WTC11 (cell line): ENCODE measurements around the gene MOB3C. TPM values are rescaled to one million over a fixed set of nuclear protein-coding genes. Genes with fewer than 3 reads are reported as not detected.

ENCODE experiments used
- ATAC-seq: fragments of 200-7000 bp; cut with Tn5 transposase; 2 replicates; pipeline ENCODE4 v1.10.0; 2021; ENCODE audit warnings: mild to moderate bottlenecking, moderate library complexity
- CTCF ChIA-PET: fragments of 300-600 bp; sonication (Branson Sonifier 250); formaldehyde crosslinking; loops from one replicate; lab custom pipeline; 2021; ENCODE audit warnings: antibody characterized with exemption; lab: Charles Lee
- POLR2A ChIA-PET: fragments of 350-600 bp; sonication (Branson Sonifier 250); formaldehyde crosslinking; loops from one replicate; lab custom pipeline; 2021; ENCODE audit warnings: antibody characterized with exemption; lab: Charles Lee
- DNase-seq: peaks from one replicate; pipeline ENCODE4 v3.0.0; 2021; ENCODE audit warnings: low spot score
- H3K27ac Mint-ChIP-seq: 2 replicates; pipeline ENCODE4 v1.8.0; 2021; ENCODE audit warnings: mixed read lengths
- H3K27me3 Mint-ChIP-seq: 2 replicates; pipeline ENCODE4 v1.8.0; 2021; ENCODE audit warnings: low read depth, mild to moderate bottlenecking, moderate library complexity, mixed read lengths
- H3K36me3 Mint-ChIP-seq: 2 replicates; pipeline ENCODE4 v1.8.0; 2021; ENCODE audit warnings: mixed read lengths
- H3K4me1 Mint-ChIP-seq: 2 replicates; pipeline ENCODE4 v1.8.0; 2022; ENCODE audit warnings: mixed read lengths
- H3K4me3 Mint-ChIP-seq: 2 replicates; pipeline ENCODE4 v1.8.0; 2021; ENCODE audit warnings: mild to moderate bottlenecking, moderate library complexity, mixed read lengths
- H3K9me3 Mint-ChIP-seq: 2 replicates; pipeline ENCODE4 v1.8.0; 2021; ENCODE audit warnings: mixed read lengths
- AFF4 ChIP-seq: sonication (generic); formaldehyde crosslinking; IDR thresholded peaks from 2 replicates; pipeline ENCODE4 v1.8.1; 2023; ENCODE audit warnings: mild to moderate bottlenecking, missing genetic modification reagents, borderline replicate concordance
- HMGXB4 ChIP-seq: sonication (generic); formaldehyde crosslinking; IDR thresholded peaks from 2 replicates; pipeline ENCODE4 v1.8.1; 2023; ENCODE audit warnings: mild to moderate bottlenecking, moderate library complexity, missing genetic modification reagents
- JUN ChIP-seq: sonication (generic); formaldehyde crosslinking; IDR thresholded peaks from 2 replicates; pipeline ENCODE4 v1.8.0; 2023; ENCODE audit warnings: mild to moderate bottlenecking, missing genetic modification reagents
- ZNF532 ChIP-seq: fragments of 250-450 bp; sonication (Bioruptor Pico); IDR thresholded peaks from 2 replicates; pipeline ENCODE4 v1.9.0; 2021; ENCODE audit warnings: mild to moderate bottlenecking, borderline replicate concordance
- total RNA-seq: library from RNA; stranded (reverse); gene quantifications from 3 replicates; pipeline ENCODE4 v1.2.3, GENCODE V29; 2021
- TF ChIP-seq, protein P1 (sequence below): fragments of 200-600 bp; IDR thresholded peaks from 2 replicates; pipeline ENCODE4 v1.8.0; 2022; ENCODE audit warnings: antibody characterized with exemption
- TF ChIP-seq, protein P2 (sequence below): sonication (generic); formaldehyde crosslinking; IDR thresholded peaks from 2 replicates; pipeline ENCODE4 v1.8.0; 2022; ENCODE audit warnings: mild to moderate bottlenecking, missing genetic modification reagents

MOB3C gene
- total RNA-seq, 1 experiment from 2014 or later, result 3.1 TPM

DNA sequence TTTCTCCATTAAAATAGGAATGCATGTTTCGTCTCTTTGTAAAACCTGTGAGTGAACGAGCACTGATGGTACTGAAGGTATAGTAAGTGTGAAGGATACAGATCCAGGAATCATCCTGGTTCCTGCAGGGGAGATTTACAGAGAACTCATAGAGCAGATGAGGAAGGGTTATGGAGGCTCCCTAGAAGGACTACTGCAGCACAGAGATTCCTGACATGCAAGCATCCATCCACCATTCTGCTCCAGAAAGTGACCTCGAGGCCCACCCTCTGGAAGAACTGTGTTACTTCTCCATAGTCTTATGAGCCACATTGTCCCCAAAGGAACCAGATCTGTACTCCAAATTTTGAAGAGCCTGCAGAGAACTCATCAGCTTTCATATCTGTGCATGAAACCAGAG, 27.1 kb downstream of the MOB3C start:
- no peaks in the 10 kb centered on the region for H3K4me1 Mint-ChIP-seq
- CTCF ChIA-PET, result no interaction called here
- peaks cover 26% of the 10 kb centered on the region for H3K36me3 Mint-ChIP-seq
- no peaks in the 10 kb centered on the region for H3K9me3 Mint-ChIP-seq
- TF ChIP-seq, protein P1, sequence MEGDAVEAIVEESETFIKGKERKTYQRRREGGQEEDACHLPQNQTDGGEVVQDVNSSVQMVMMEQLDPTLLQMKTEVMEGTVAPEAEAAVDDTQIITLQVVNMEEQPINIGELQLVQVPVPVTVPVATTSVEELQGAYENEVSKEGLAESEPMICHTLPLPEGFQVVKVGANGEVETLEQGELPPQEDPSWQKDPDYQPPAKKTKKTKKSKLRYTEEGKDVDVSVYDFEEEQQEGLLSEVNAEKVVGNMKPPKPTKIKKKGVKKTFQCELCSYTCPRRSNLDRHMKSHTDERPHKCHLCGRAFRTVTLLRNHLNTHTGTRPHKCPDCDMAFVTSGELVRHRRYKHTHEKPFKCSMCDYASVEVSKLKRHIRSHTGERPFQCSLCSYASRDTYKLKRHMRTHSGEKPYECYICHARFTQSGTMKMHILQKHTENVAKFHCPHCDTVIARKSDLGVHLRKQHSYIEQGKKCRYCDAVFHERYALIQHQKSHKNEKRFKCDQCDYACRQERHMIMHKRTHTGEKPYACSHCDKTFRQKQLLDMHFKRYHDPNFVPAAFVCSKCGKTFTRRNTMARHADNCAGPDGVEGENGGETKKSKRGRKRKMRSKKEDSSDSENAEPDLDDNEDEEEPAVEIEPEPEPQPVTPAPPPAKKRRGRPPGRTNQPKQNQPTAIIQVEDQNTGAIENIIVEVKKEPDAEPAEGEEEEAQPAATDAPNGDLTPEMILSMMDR, result no peak
- TF ChIP-seq HMGXB4, result no peak
- TF ChIP-seq, protein P2, sequence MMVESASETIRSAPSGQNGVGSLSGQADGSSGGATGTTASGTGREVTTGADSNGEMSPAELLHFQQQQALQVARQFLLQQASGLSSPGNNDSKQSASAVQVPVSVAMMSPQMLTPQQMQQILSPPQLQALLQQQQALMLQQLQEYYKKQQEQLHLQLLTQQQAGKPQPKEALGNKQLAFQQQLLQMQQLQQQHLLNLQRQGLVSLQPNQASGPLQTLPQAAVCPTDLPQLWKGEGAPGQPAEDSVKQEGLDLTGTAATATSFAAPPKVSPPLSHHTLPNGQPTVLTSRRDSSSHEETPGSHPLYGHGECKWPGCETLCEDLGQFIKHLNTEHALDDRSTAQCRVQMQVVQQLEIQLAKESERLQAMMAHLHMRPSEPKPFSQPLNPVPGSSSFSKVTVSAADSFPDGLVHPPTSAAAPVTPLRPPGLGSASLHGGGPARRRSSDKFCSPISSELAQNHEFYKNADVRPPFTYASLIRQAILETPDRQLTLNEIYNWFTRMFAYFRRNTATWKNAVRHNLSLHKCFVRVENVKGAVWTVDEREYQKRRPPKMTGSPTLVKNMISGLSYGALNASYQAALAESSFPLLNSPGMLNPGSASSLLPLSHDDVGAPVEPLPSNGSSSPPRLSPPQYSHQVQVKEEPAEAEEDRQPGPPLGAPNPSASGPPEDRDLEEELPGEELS (CRISPR knock-in tag), result no peak
- H3K27me3 Mint-ChIP-seq, result no peaks in the 10 kb centered on the region
- no peak for ATAC-seq
- H3K27ac Mint-ChIP-seq, result no peak overlapping the region
- no peak overlapping the region for H3K4me3 Mint-ChIP-seq
- POLR2A ChIA-PET, result no interaction called here
- DNase-seq, result no peak

- TF ChIP-seq JUN (no peak), AFF4 (CRISPR knock-in tag) (no peak), ZNF532 (CRISPR knock-in tag) (no peak)
- TF ChIP-seq, all 79 proteins: peak for 0
- CTCF ChIA-PET, result no interaction called here
- DNase-seq (no peak), ATAC-seq (no peak)
- Mint-ChIP-seq H3K27ac (no peak overlapping the region), H3K36me3 (peaks cover 14% of the 10 kb centered on the region; the same call in 1 of the 2 replicates), H3K9me3 (no peaks in the 10 kb centered on the region), H3K27me3 (no peaks in the 10 kb centered on the region), H3K4me3 (no peak overlapping the region), H3K4me1 (no peaks in the 10 kb centered on the region)
- POLR2A ChIA-PET, result no interaction called here
Measured at GRCh38 chr1:46587069-46587468, 29.5 kb downstream of the MOB3C start.
